DMS53 (cell line): ENCODE data around the gene TTYH1.

ENCODE experiments used
- DNase-seq: peaks from one replicate; lab custom pipeline; 2025; lab: John Stamatoyannopoulos, UW

TTYH1 gene

DNA sequence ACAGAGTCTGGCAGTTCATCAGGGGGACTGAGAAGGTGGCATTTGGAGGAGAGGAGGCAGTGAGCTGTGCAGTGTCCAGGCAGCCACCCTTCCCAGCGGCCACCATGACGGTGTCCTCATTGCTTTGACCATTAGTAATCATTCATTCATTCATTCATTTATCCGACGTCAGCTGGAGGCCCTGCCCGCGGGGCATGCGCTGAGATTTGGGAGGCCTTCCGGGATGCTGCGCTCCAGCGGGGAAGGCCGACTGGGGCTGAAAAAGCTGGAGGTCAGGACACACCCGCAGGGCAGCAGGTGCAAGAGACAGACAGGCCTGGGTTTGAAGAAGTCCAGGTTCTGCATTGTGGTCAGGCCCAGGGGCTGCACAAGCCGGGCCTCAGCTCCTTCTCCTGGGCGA, 8.9 kb downstream of the TTYH1 start:
- DNase-seq, result no peak

DNA sequence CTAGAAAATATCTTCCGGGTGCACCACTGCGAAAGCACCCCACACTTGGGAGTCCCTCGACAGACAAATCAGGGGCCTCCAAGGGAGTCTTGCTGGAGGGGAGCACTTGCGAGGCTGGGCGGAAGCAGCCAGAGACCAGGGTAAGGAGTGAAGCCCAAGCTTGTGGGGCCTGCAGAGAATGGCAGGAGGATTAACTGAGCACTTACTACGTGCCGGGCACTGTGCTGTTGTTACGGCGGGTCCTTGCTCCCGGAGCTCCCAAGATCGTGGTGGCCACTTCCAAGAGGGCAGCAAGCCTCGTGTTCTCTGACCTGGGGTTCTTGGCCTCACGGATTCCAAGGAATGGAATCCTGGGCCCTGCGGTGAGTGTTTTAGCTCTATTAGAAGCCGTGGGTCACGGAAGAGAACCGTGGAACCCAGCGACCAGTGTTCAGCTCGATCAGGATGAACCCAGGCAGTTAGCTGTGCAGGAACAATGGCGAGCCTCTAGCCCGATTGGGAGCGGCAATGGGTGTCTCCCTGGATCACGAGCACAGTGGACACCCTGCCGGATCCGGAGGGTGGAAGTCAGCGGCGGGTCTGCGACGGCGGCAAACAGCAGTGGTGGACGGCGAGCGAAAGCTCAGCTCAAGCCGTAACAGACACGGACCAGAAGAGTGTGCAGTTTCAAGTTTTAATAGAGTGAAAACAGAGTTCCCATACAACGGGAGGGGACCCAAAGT, 9.6 kb downstream of the TTYH1 start:
- no peak for DNase-seq

DNA sequence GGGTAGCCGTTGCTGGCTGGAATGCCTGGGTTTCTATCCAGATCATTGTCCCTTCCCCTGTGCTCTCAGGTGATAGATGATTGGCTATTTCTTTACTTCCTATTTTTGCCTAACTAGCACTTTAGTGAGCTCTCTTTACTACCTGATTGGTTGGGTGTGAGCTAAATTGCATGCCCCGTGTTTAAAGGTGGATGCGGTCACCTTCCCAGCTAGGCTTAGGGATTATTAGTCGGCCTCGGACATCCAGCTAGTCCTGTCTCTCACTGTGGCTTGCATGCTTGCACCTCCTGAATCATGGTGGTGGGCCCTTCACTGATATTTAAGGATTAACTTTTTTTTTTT, 10.1 kb downstream of the TTYH1 start:
- no peak for DNase-seq

DNA sequence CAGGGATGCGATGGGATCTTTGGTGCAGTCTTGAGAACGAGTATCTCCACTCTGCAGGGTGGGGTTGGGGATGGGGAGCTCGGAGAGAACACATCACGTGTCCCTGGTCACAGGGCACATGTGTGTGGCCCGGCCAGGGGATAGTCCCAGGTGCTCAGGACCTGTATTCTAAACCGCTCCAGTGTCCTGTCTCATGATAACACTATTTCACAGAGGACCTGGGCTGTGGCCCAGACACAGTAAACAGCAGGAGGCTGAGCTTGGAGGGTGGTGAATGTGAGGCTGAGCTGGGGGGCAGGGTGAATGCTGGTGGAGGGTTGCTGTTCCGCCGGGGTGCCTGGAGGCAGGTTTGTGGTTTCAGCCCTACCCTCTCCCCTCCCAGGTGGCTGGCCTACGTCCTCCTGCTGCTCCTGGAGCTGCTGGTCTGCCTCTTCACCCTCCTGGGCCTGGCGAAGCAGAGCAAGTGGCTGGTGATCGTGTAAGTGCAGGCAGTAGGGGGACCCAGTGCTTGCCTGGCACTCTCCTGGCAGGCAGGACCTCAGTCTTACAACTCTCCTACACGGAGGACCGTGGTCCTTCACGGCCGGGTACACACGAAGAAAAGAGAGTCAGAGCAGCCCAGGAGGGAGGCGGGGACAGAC, 11.1 kb downstream of the TTYH1 start:
- DNase-seq, result no peak

DNA sequence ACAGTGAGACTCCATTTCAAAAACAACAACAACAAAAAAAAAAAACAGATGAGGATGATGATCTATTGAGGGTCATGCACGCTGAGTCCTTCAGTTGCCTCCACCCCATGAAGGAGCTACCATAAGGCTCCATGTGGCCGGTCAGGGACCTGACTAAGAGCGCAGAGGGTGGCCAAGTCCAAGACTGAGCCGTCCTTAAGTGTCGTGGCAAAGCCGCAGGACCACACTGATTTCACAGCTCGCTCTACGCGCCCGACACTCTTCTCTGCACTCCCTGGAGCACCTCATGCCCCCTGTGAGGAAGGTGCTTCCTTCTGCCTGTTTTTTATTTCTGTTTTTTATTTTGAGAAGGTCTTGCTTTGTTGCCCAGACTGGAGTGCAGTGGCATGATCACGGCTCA, 12.3 kb downstream of the TTYH1 start:
- no peak for DNase-seq

DNA sequence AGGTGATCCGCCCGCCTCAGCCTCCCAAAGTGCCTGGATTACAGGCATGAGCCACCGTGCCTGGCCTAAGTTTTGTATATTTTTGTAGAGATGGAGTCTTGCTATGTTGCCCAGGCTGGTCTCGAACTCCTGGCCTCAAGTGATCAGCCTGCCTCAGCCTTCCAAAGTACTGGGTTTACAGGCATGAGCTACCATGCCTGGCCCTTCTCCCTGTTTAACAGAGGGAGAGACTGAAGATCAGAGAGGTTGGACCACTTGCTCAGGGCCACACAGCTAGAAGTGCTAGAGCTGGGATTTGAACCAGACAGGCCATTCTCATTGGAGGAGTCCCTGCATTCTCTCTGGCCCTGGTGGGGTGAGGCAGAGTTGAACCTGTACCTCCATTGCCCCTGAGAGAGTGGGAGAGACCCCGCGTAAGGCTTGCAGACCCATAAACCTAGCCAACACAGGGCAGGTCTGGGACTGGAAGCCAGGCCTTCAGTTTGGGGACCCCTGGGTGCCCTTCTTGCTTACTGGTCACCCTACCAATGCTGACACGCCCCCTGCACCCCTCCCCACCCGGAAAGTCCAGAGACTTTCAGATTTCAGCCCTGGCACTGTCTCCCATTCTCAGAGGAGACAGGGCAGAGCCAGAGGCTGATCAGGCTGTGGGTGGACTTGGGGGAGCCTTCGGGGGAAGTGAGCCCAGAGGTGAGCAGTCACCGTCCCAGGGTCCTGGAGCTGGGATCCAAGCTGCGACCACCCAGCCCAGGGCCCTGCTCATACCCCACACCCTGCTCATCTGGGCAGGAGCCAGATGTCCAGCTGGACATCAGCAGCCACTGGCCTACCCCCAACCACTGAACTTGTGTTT, 13.3 kb downstream of the TTYH1 start:
- DNase-seq, result no peak

DNA sequence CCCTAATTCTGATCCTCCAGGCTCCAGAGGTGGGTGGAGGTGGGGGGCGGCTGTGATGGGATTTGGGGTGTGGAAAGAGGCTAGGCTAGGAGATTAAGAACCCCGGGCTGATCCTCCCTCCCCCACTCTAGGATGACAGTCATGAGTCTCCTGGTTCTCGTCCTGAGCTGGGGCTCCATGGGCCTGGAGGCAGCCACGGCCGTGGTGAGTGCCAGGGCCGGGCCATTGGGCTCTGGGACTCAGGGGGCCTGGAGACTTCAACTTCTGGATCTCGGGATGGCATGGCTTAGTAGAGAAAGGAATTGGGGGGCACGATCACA, 13.9 kb downstream of the TTYH1 start:
- no peak for DNase-seq

DNA sequence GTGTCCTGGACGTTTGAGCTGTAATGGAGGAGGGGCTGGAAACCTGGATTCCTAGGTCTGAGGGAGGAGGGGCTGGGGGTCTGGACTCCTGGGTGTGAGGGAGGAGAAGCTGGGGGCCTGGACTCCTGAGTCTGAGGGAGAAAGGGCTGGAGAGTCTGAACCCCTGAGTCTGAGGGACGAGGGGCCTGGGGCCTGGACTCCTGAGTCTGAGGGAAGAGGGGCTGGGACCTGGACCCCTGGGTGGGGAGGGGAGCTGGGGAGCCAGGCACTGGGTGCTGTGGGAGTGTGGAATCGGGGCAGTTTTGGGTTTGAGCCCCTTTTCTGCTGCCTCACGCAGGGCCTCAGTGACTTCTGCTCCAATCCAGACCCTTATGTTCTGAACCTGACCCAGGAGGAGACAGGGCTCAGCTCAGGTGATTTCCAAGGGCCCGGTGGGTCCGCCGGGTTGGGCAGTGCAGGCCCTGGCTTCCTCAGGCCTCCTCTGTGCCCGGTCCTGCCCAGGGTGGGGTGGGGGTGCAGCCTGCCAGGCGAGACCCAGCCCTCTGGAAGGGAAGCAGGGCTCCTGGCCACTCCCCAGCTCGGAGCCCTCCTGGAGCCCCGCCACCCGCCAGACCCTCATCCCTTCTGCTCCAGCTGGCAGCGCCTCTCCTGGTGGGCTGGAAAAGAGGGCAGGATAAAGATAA, 14.4 kb downstream of the TTYH1 start:
- DNase-seq, result no peak

DNA sequence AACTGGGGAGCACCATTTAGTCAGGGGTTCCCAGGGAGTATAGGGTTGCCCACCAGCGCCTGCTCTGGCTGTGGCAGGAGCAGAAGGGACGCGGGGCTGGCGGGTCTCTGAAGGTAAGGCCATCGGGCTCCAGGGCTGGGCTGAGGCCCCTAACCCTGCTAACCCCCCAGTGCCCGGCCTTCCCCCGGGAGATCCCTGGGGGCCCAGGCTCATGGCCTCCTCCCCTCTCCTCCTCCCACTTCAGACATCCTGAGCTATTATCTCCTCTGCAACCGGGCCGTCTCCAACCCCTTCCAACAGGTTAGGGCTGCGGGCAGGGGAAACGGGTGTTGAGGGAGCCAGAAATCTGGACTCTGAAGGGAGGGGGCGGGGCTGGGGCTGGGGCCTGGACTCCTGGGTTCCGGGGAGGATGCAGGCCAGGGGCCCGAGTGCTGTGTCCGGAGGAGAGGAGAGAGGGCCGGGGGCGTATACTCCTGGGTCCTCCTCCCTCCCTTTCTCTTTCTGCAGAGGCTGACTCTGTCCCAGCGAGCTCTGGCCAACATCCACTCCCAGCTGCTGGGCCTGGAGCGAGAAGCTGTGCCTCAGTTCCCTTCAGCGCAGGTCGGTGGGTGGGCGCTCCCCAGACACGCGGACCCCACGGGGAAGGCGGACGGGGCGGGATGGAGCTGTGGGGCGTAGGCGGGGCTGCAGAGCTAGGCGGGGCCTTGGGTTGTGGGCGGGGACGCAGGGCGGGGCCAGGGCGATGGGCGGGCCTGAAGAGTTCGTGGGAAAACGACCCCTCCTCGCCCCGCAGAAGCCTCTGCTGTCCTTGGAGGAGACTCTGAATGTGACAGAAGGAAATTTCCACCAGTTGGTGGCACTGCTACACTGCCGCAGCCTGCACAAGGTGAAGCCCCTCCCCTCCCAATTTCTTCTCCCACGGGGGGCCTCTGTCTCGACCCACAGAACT, 15.3 kb downstream of the TTYH1 start:
- DNase-seq, result peak; percentile 26

DNA sequence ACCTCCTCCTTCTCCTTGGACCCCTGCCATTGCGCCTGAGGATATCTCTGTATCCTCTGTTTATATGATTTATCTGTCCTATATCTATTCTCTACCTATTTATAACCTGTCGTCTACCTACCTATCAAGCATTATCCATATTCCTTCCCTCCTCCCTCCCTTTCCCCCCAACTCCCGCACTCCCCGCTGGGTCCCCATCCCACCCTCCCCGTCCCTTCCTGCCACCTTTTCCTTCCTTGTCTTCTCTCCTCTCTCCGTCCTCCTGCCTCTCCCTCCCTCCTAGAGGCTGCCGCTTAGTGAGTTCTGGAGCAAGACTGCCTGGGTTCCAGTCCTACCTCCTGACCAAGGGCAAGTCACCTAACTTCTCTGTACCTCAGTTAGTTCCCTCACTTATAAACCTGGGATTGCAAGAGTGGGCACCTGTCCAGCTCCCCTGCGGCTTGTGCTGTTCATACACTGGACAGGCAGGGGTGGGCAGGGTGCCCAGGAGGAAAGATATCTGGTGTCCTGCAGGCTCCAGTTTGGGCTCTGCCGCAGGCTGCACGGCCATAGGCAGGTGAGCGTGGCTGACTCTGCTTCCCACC, 16.1 kb downstream of the TTYH1 start:
- DNase-seq, result peak; percentile 34

DNA sequence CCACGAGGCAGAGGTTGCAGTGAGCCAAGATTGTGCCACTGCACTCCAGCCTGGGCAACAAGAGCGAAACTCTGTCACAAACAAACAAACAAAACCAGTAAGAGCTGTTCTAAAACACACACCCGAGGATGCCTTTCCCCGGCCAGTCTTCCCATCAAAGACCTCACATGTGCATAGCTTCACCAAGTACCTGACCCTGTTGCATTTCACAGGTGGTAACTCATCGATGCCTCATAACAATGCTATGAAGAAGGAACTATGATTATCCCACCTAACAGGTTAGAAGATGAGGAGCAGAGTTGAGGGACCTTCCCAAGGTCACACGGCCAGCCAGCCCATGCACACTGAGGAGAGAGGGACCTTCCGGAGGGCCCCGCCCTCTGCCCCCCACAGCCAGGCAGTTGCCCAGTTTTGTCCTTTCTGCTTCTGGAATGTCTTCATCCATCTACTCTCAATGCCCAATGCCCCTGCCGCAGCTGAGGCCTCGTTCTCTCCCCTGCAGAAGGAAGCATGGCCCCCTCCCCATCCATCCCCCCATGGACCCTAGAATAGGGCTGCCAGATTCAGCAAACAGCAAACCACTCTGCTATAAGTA, 17.0 kb downstream of the TTYH1 start:
- peak; percentile 40 for DNase-seq

DNA sequence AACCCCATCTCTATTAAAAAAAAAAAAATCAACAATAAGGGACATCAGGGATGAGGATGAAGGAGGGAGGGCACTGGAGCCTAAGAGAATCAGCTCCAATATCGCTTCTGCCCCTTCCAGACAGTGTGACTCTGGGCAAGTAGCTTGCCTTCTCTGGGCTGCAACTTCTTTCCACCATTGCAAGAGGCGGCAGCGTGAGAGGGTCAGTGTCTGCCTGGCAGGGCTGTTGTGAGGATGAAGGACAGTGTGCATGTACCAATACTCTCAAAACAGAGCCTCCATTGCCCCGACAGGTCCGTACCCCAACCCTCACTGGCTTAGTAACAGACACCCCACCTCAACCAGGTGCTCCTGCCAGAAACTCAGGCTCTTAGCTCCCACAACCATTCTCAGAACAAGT, 18.4 kb downstream of the TTYH1 start:
- DNase-seq, result no peak

DNA sequence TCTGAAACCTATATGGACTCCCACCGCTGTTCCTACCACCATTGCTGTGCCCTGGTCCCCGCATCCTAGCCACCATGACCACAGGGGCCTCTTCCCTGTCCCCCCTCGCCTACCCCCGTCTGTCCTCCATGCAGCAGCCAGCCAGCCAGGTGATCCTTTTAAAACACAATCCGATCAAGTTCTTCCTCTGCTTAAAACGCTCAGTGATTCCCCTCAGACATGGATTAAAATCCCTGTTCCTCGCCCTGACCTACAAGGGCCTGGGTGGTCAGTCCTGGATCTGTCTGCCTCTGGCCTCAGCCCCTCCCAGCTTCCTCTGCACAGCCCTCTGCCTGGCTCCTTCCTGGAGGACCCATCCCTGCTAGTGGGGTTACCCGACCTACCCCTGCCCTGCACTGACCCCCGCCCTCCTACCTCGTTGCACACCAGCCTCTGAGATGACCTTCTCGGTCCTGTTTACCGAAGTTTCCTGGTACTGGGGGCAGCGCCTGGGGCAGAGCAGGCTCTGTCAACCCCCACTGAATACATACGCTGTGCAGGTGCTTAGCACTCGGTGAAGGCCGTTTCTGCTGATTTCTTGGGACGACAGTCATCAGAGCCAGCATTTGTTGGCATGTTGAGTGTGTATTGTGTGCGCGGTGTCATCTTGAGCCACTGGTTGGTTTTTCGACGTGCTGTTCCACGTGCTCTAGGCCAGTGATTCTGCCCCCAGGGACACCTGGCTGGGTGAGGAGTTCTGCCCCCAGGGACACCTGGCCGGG, 19.0 kb downstream of the TTYH1 start:
- no peak for DNase-seq

DNA sequence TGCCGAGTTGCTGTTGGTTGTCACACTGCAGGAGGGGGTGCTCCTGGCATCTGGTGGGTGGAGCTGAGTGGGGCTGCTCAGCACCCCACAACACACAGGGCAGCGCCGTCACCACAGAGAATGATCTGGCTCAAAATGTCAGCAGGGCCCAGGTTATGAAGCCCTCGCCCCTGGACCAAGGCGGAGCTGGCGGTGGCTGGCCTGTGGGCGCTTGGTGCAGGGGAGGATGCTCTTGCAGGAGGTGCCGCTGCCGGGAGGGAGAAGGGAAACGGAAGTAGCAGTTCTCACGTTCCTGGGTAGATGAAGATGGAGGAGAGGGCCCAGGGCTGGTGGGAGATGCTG, 19.6 kb downstream of the TTYH1 start:
- DNase-seq, result no peak

DNA sequence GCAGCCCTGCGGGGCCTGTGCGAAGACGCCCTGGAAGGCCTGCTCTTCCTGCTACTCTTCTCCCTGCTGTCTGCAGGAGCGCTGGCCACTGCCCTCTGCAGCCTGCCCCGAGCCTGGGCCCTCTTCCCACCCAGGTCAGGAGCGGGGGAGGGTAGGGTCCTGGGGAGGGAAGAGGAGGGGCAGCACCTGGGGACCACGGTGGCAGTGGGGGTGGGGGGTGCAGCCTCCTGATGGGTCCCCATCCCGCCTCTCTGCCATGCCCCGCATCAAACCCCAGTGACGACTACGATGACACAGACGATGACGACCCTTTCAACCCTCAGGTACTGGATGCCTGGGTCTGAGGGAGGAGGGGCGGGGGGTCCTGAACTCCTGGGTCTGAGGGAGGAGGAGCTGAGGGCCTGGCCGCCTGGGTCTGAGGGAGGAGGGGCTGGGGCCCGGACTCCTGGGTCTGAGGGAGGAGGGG, 20.3 kb downstream of the TTYH1 start:
- no peak for DNase-seq

DNA sequence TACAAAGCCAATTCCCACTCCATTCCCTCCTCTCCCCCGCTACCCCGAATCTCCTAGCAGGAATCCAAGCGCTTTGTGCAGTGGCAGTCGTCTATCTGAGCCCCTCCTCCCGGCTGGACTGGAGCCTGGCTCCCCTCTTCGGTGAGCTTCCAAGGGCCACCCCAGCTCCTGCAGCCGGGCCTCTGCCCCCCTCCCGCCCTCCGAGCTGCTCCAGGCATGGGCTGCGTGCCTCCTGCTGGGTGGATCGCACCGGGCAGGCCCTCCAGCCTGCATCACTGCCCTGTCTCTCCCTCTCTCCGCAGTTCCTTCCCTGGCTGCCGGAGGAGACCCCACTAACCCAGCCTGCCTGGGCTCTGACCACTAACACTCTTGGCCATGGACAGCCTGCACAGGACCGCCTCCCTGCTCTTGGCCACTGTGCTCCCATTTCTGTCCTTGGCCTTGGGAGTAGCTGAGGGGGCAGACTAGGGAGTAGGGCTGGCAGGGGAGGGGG, 20.8 kb downstream of the TTYH1 start:
- DNase-seq, result no peak

DNA sequence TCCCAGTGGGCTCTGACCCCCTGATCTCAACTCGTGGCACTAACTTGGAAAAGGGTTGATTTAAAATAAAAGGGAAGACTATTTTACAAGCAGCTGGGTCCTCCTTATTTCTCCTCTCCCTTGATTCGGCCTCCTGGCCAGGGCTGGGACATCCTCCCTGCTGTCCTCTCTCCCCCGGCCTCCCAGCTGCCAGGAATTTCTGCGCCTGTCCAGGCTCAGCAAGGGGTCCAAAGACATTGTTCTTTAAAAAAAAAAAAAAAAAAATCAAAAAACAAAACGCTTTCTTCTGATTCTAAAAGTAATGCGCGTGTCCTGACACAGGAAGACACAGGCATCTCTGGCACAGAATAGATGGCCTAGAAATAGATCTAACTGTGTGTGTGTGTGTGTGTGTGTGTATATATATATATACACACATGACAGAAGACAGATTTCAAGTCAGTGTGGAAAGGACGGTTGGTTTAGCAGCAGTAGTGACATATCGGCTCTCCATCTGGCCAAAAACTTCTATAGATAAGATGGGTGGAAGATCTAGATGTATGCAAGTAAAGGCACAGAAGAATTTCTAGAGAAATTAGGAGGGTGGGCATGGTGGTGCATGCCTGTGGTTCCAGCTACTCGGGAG, 21.5 kb downstream of the TTYH1 start:
- no peak for DNase-seq

DNA sequence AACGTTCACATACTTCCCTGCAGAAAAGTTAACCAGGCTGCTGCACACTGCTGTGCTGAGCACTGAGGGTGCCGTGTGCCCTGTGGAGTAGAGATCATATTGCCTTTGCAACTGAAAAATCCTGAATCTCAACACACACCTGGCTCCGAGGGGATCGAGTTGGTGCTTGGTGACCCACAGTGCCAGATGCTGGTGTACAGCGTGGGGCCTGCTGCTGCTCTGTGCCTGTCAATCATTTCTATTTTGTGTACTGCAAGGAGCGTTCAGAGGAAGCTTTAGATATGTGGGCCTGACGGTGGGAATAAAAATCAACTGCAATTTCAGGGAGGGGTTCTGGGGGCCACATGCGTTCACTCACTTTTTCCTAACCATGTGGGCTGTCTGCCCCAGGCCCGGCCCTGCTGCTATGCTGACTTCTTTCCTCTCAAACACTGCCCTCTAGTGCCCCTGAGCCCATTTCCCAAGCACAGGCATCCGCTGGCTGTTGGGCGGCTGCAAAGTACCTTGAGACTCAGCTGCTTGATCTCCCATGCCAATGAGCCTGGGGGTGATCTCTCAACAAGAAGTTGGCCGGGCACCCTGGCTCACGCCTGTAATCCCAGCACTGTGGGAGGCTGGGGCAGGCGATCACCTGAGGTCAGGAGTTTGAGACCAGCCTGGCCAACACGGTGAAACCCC, 24.0 kb downstream of the TTYH1 start:
- peak; percentile 49 for DNase-seq

DNA sequence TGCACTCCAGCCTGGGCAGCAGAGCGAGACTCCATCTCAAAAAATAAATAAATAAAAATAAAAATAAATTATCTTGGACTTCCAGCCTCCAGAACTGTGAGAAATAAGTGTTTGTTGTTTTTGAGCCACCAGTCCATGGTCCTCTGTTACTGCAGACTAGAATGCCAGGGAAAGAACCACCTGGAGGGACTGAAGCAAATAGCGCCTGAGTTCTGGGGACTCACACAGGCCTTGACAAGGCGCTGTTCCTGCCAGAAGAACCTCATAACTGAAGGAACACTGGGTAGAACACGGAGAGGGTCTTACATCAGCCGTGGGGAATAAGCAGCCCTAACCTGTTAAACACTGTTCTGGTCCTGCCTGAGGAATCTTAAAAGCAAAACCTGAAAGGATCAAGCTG, 25.4 kb downstream of the TTYH1 start:
- no peak for DNase-seq
